Large intestine (tissue), 3 donors: ENCODE data around the gene ABCD3. TPM values are rescaled to one million over a fixed set of nuclear protein-coding genes. Genes with fewer than 3 reads are reported as not detected.

Experiments used
- DNase-seq, 2 donors: peaks; one replicate each; pipeline versions ENCODE4 v3.0.0 to v3.0.0-alpha.2; 2013
- H3K27ac ChIP-seq: one replicate; pipeline ENCODE4 v1.5.1; 2013; ENCODE audit warnings: low read length
- H3K27me3 ChIP-seq: 2 replicates; pipeline ENCODE4 v1.6.1; 2013; ENCODE audit warnings: low read length; ENCODE audit not compliant: control insufficient read depth, insufficient read depth
- H3K36me3 ChIP-seq: 2 replicates; pipeline ENCODE4 v1.6.1; 2013; ENCODE audit warnings: low read length; ENCODE audit not compliant: control insufficient read depth, insufficient read depth
- H3K4me1 ChIP-seq: one replicate; pipeline ENCODE4 v1.6.1; 2013; ENCODE audit warnings: low read length; ENCODE audit not compliant: control insufficient read depth, insufficient read depth
- H3K4me3 ChIP-seq: one replicate; pipeline ENCODE4 v1.5.1; 2013; ENCODE audit warnings: low read length
- H3K9me3 ChIP-seq: one replicate; pipeline ENCODE4 v1.6.1; 2013; ENCODE audit warnings: mild to moderate bottlenecking, low read depth, low read length, moderate library complexity; ENCODE audit not compliant: control insufficient read depth
- WGBS: methylation state at CpG from one replicate; pipeline ENCODE4 v1.1.5; 2013; ENCODE audit warnings: low lambda C conversion rate; ENCODE audit not compliant: insufficient coverage; 5-methylcytosine and 5-hydroxymethylcytosine counted together
- polyA plus RNA-seq: library from polyadenylated mRNA; unstranded; fragments of 120-200 nt; gene quantifications from one replicate; pipeline ENCODE4 v1.2.1, GENCODE V29; 2013

Gene ABCD3
- polyA plus RNA-seq, 1 donor, result 43.1 TPM

GRCh38 chr1:94490556-94490955 is 72.4 kb downstream of the ABCD3 start:
- no peaks in the 10 kb centered on the region for H3K4me1 ChIP-seq
- peaks cover 27% of the 10 kb centered on the region for H3K36me3 ChIP-seq

GRCh38 chr1:94496076-94496755 is 78.0 kb downstream of the ABCD3 start:
- Histone ChIP-seq H3K9me3 (no peaks in the 10 kb centered on the region), H3K36me3 (peaks cover 26% of the 10 kb centered on the region), H3K4me1 (no peaks in the 10 kb centered on the region), H3K4me3 (no peak overlapping the region), H3K27me3 (no peaks in the 10 kb centered on the region), H3K27ac (no peak overlapping the region)
- WGBS, result 88% methylated on average over 1 of the region's 2 CpGs
- no peak for DNase-seq

More at GRCh38 chr1:94490556-94490955, 72.4 kb downstream of the ABCD3 start:
- Histone ChIP-seq H3K9me3 (no peaks in the 10 kb centered on the region), H3K4me3 (no peak overlapping the region), H3K27me3 (no peaks in the 10 kb centered on the region), H3K27ac (no peak overlapping the region)
- WGBS, result 100% methylated on average over 2 of the region's 2 CpGs
- DNase-seq, result no peak

GRCh38 chr1:94501426-94501825 is 83.2 kb downstream of the ABCD3 start:
- Histone ChIP-seq H3K9me3 (no peaks in the 10 kb centered on the region), H3K4me1 (no peaks in the 10 kb centered on the region), H3K27me3 (no peaks in the 10 kb centered on the region), H3K4me3 (no peak overlapping the region), H3K36me3 (peaks cover 39% of the 10 kb centered on the region), H3K27ac (no peak overlapping the region)
- DNase-seq, result no peak
- WGBS, result 85% methylated on average over 2 of the region's 2 CpGs

- Histone ChIP-seq H3K9me3 (no peaks in the 10 kb centered on the region), H3K4me3 (no peak overlapping the region), H3K27ac (no peak overlapping the region), H3K4me1 (no peaks in the 10 kb centered on the region), H3K27me3 (no peaks in the 10 kb centered on the region), H3K36me3 (peaks cover 41% of the 10 kb centered on the region)
- DNase-seq, result no peak
- 100% methylated on average over 1 of the region's 4 CpGs for WGBS
Measured at GRCh38 chr1:94501935-94502334, 83.7 kb downstream of the ABCD3 start.

- DNase-seq, result no peak
- WGBS, result 73% methylated on average over 2 of the region's 4 CpGs
- Histone ChIP-seq H3K4me1 (no peaks in the 10 kb centered on the region), H3K4me3 (no peak overlapping the region), H3K27me3 (no peaks in the 10 kb centered on the region), H3K27ac (no peak overlapping the region), H3K9me3 (no peaks in the 10 kb centered on the region), H3K36me3 (peaks cover 41% of the 10 kb centered on the region)
Measured at GRCh38 chr1:94503153-94503552, 85.0 kb downstream of the ABCD3 start.

GRCh38 chr1:94504601-94505000 is 86.4 kb downstream of the ABCD3 start:
- no peak overlapping the region for H3K4me3 ChIP-seq
- WGBS, result 100% methylated on average over 1 of the region's 1 CpG
- no peaks in the 10 kb centered on the region for H3K4me1 ChIP-seq
- DNase-seq, result no peak
- H3K9me3 ChIP-seq, result no peaks in the 10 kb centered on the region
- no peak overlapping the region for H3K27ac ChIP-seq
- peaks cover 39% of the 10 kb centered on the region for H3K36me3 ChIP-seq
- H3K27me3 ChIP-seq, result no peaks in the 10 kb centered on the region

- H3K36me3 ChIP-seq, result peaks cover 4% of the 10 kb centered on the region
- no peak overlapping the region for H3K4me3 ChIP-seq
- H3K27ac ChIP-seq, result no peak overlapping the region
- no peaks in the 10 kb centered on the region for H3K27me3 ChIP-seq
- no peaks in the 10 kb centered on the region for H3K4me1 ChIP-seq
- WGBS, result 100% methylated on average over 1 of the region's 2 CpGs
- no peak for DNase-seq
- H3K9me3 ChIP-seq, result no peaks in the 10 kb centered on the region
Measured at GRCh38 chr1:94512816-94513215, 94.6 kb downstream of the ABCD3 start.

GRCh38 chr1:94514095-94514727 is 96.0 kb downstream of the ABCD3 start:
- peaks cover 4% of the 10 kb centered on the region for H3K36me3 ChIP-seq
- no peaks in the 10 kb centered on the region for H3K4me1 ChIP-seq
- 100% methylated on average over 1 of the region's 2 CpGs for WGBS
- no peaks in the 10 kb centered on the region for H3K9me3 ChIP-seq
- no peak for DNase-seq
- H3K27ac ChIP-seq, result no peak overlapping the region
- no peaks in the 10 kb centered on the region for H3K27me3 ChIP-seq
- H3K4me3 ChIP-seq, result no peak overlapping the region

GRCh38 chr1:94515296-94515947 is 97.2 kb downstream of the ABCD3 start:
- H3K4me3 ChIP-seq, result no peak overlapping the region
- H3K4me1 ChIP-seq, result no peaks in the 10 kb centered on the region
- no peaks in the 10 kb centered on the region for H3K27me3 ChIP-seq
- peaks cover 4% of the 10 kb centered on the region for H3K36me3 ChIP-seq
- WGBS, result no CpG with 5 or more reads among the region's 1 CpG
- no peaks in the 10 kb centered on the region for H3K9me3 ChIP-seq
- no peak for DNase-seq
- no peak overlapping the region for H3K27ac ChIP-seq

- H3K27ac ChIP-seq, result no peak overlapping the region
- DNase-seq, result no peak
- H3K4me3 ChIP-seq, result no peak overlapping the region
- 17% methylated on average over 1 of the region's 2 CpGs for WGBS
- H3K27me3 ChIP-seq, result no peaks in the 10 kb centered on the region
- no peaks in the 10 kb centered on the region for H3K9me3 ChIP-seq
- no peaks in the 10 kb centered on the region for H3K4me1 ChIP-seq
- H3K36me3 ChIP-seq, result peaks cover 4% of the 10 kb centered on the region
Measured at GRCh38 chr1:94519351-94519750, 101.2 kb downstream of the ABCD3 start.
